Prostate gland (tissue), 2 donors: ENCODE data around the gene NDUFA3.
A peak's percentile ranks its signal among the peaks of the same experiment; 100 is the strongest.

Experiments used
- CTCF ChIP-seq, 4 experiments: fragments of 200-600 bp in 2 of 4; fragments of 450-650 bp in 2 of 4; sonication (generic) in 2 of 4; IDR thresholded peaks; 1 replicate in 3 of 4; 2 replicates in 1 of 4; pipeline ENCODE4 v1.5.1; 2016 to 2019; ENCODE audit warnings: antibody characterized with exemption in 4 of 4, mild to moderate bottlenecking in 2 of 4, moderate library complexity in 2 of 4
- POLR2A ChIP-seq: fragments of 450-650 bp; IDR thresholded peaks from one replicate; pipeline ENCODE4 v1.6.1; 2016; ENCODE audit warnings: antibody characterized with exemption, mild to moderate bottlenecking
- POLR2AphosphoS5 ChIP-seq: sonication (generic); formaldehyde crosslinking; IDR thresholded peaks from one replicate; pipeline ENCODE4 v1.6.1; 2017; ENCODE audit warnings: antibody characterized with exemption

- TF ChIP-seq CTCF (IDR thresholded peaks at IDR 0.05) (no peak), POLR2A (peak; percentile 94), POLR2AphosphoS5 (no peak)
Observed at GRCh38 chr19:54137699-54138488, 35.2 kb downstream of the NDUFA3 start, which contains the start of gene CNOT3.
